ENCODE results near the gene TIAM1.

The TIAM1 gene

DNA sequence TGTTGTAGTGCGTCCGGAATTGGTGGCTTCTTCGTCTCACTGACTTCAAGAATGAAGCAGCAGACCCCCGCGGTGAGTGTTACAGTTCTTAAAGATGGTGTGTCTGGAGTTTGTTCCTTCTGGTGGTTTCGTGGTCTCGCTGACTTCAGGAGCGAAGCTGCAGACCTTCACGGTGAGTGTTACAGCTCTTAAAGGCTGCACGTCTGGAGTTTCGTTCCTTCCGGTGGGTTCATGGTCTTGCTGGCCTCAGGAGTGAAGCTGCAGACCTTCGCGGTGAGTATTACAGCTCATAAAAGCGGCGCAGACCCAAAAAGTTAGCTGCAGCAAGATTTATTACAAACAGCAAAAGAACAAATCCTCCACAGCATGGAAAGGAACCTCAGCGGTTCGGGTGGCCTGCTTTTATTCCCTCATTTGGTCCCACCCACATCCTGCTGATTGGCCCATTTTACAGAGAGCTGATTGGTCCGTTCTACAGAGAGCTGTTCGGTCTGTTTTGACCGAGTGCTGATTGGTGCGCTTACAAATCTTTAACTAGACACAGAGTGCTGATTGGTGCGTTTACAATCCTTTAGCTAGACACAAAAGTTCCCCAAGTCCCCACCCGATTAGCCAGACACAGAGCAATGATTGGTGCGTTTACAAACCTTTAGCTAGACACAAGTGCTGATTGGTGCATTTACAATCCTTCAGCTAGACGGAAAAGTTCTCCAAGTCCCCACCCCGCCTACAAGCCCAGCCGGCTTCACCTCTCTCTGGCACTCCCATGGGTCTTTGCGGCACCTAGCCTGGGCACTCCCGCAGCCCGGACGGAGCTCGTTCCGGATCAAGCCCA is 256.2 kb downstream of the TIAM1 start:
- no peaks in the 10 kb centered on the region for H3K36me3 ChIP-seq (ENCODE audit: control insufficient read depth, insufficient read depth, low read length)
- no peak for DNase-seq (ENCODE audit: extremely low read depth, insufficient read length)

DNA sequence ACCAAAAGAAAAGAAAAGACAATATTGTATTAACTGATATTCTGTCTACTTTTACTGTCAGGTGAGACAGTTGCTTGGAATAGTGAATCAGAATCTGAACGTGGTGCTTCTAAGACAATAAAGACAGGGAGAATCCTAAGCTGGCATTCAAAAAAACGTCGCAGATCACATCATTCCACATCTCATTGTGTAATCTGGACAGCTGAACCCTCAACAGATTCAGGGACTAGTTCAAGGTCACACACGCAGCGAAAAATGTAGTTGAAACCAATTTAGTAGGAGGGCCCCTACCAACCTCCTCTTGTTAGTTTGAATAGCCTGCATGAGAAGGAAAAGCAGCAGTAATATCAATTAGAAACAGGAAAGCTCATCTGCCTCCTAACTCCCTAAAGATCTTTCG is 259.4 kb downstream of the TIAM1 start:
- Histone ChIP-seq H3K4me3 (replicated peaks; ENCODE audit: low read depth, low read length) (no peak overlapping the region), H3K27me3 (replicated peaks; ENCODE audit: control insufficient read depth, insufficient read depth, low read length) (no peaks in the 10 kb centered on the region), H3K36me3 (ENCODE audit: control insufficient read depth, insufficient read depth, low read length) (no peaks in the 10 kb centered on the region)
- TF ChIP-seq, protein P1, sequence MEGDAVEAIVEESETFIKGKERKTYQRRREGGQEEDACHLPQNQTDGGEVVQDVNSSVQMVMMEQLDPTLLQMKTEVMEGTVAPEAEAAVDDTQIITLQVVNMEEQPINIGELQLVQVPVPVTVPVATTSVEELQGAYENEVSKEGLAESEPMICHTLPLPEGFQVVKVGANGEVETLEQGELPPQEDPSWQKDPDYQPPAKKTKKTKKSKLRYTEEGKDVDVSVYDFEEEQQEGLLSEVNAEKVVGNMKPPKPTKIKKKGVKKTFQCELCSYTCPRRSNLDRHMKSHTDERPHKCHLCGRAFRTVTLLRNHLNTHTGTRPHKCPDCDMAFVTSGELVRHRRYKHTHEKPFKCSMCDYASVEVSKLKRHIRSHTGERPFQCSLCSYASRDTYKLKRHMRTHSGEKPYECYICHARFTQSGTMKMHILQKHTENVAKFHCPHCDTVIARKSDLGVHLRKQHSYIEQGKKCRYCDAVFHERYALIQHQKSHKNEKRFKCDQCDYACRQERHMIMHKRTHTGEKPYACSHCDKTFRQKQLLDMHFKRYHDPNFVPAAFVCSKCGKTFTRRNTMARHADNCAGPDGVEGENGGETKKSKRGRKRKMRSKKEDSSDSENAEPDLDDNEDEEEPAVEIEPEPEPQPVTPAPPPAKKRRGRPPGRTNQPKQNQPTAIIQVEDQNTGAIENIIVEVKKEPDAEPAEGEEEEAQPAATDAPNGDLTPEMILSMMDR (IDR thresholded peaks at IDR 0.05; ENCODE audit: insufficient read depth, low read length, poor library complexity, severe bottlenecking), result no peak
- DNase-seq (ENCODE audit: extremely low read depth, insufficient read length), result no peak

More for the DNA sequence above, 256.2 kb downstream of the TIAM1 start:
- Histone ChIP-seq H3K27me3 (replicated peaks; ENCODE audit: control insufficient read depth, insufficient read depth, low read length) (no peaks in the 10 kb centered on the region), H3K4me3 (replicated peaks; ENCODE audit: low read depth, low read length) (no peak overlapping the region)
- TF ChIP-seq, protein P1 (IDR thresholded peaks at IDR 0.05; ENCODE audit: insufficient read depth, low read length, poor library complexity, severe bottlenecking), result no peak

DNA sequence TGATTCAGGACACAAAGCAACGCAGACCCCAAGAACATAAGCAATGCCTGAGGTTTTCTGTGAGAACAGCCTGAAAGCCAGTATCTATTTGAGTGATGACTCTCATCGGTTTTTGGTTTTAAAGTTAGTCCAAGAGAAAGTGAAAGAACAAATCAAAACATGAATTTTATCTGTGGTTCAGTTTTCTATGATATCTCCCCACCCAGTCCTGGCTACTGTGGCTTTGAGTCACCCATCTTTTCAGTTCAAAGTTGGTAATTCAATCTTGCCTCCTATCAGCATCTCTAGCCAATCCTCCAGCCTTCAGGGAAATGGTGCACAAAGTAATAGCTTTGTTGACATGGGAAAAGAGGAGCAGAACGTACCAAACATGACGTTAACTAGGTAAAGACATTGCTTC is 265.3 kb downstream of the TIAM1 start:
- no peaks in the 10 kb centered on the region for H3K36me3 ChIP-seq (ENCODE audit: control insufficient read depth, insufficient read depth, low read length)
- no peak for DNase-seq (ENCODE audit: extremely low read depth, insufficient read length)

DNA sequence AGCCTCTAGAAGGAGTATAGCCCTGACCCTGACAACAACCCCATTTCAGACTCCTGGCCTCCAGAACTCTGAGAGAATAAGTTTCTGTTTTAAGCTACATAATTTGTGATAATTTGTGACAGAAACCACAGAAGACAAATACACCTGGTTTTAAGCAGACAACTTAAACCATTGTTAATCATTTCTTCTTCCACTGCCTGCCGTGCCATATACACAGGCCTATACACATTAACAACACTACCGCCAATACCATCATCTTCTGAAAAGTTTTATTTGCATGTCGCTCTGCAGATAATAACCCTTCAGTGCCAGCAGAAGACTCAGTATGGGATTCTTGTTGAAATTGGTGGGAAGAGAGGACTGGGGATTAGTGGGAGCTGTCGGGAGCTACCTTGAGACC is 265.8 kb downstream of the TIAM1 start:
- TF ChIP-seq, protein P1 (IDR thresholded peaks at IDR 0.05; ENCODE audit: insufficient read depth, low read length, poor library complexity, severe bottlenecking), result no peak

More for the DNA sequence above, 265.3 kb downstream of the TIAM1 start:
- no peak overlapping the region for H3K4me3 ChIP-seq (replicated peaks; ENCODE audit: low read depth, low read length)
- TF ChIP-seq, protein P1 (IDR thresholded peaks at IDR 0.05; ENCODE audit: insufficient read depth, low read length, poor library complexity, severe bottlenecking), result no peak
- no peaks in the 10 kb centered on the region for H3K27me3 ChIP-seq (replicated peaks; ENCODE audit: control insufficient read depth, insufficient read depth, low read length)

DNA sequence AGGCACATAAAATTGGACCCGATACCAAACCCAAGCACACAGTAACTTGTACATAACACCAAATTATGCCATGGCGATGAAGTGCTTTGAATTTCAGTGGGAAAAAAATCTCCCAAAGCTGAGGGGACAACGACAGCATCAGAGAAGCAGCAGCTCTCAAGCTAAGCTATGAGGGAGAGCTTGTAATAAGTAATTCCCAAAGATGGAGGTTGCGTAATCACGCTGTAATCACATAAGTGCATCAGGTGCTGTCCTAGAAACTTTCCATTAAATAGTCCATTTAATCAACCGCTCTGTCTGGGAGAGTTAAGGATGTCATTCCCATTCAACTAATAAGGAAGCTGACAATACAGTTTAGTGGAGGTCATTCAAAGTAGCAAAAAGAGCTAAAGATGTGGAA is 268.2 kb downstream of the TIAM1 start:
- TF ChIP-seq, protein P1 (IDR thresholded peaks at IDR 0.05; ENCODE audit: insufficient read depth, low read length, poor library complexity, severe bottlenecking), result no peak
- no peaks in the 10 kb centered on the region for H3K36me3 ChIP-seq (ENCODE audit: control insufficient read depth, insufficient read depth, low read length)
- H3K4me3 ChIP-seq (replicated peaks; ENCODE audit: low read depth, low read length), result no peak overlapping the region
- DNase-seq (ENCODE audit: extremely low read depth, insufficient read length), result no peak
- H3K27me3 ChIP-seq (replicated peaks; ENCODE audit: control insufficient read depth, insufficient read depth, low read length), result no peaks in the 10 kb centered on the region

More for the DNA sequence above, 265.8 kb downstream of the TIAM1 start:
- Histone ChIP-seq H3K4me3 (replicated peaks; ENCODE audit: low read depth, low read length) (no peak overlapping the region), H3K36me3 (ENCODE audit: control insufficient read depth, insufficient read depth, low read length) (no peaks in the 10 kb centered on the region), H3K27me3 (replicated peaks; ENCODE audit: control insufficient read depth, insufficient read depth, low read length) (no peaks in the 10 kb centered on the region)
- DNase-seq (ENCODE audit: extremely low read depth, insufficient read length), result no peak

All from GM06990 (cell line).